SK-N-SH (cell line): ENCODE measurements around the gene SUMO2. TPM values are rescaled to one million over a fixed set of nuclear protein-coding genes. Genes with fewer than 3 reads are reported as not detected.

Source experiments
- CTCF ChIA-PET: fragments of 300-600, 350-600 bp; formaldehyde crosslinking; extraction: SDS; loops from one replicate; lab custom pipeline; 2021; lab: Yijun Ruan, JAX
- POLR2A ChIA-PET: fragments of 350-600 bp; sonication (Branson Sonifier 250); formaldehyde crosslinking; extraction: SDS; loops from one replicate; lab custom pipeline; 2020; ENCODE audit warnings: antibody characterized with exemption, inconsistent platforms; lab: Yijun Ruan, JAX
- DNase-seq: peaks from one replicate; pipeline ENCODE4 v3.0.0; 2012
- H2AFZ ChIP-seq: fragments of 200-600 bp; sonication (generic); 2 replicates; pipeline ENCODE4 v1.8.1; 2016; ENCODE audit warnings: antibody characterized with exemption, mild to moderate bottlenecking, low read depth
- H3F3A ChIP-seq: fragments of 200-600 bp; sonication (generic); replicated peaks from 2 replicates; pipeline ENCODE3; 2016; ENCODE audit warnings: antibody characterized with exemption, mild to moderate bottlenecking; ENCODE audit not compliant: insufficient read depth
- H3K27ac ChIP-seq, 2 experiments: fragments of 200-500 bp in 1 of 2; fragments of 200-600 bp in 1 of 2; sonication (Bioruptor generic) in 1 of 2; sonication (generic), shearing (Covaris generic) in 1 of 2; 2 replicates each; pipeline versions ENCODE4 v1.5.1 to v1.6.1; 2014 to 2016; ENCODE audit warnings: low read depth in 2 of 2, inconsistent platforms in 1 of 2, low read length in 1 of 2, mild to moderate bottlenecking in 1 of 2, mixed read lengths in 1 of 2
- H3K27me3 ChIP-seq: fragments of 200-600 bp; sonication (generic), shearing (Covaris generic); 2 replicates; pipeline ENCODE4 v1.6.1; 2016; ENCODE audit warnings: mixed run types; ENCODE audit not compliant: insufficient read depth
- H3K36me3 ChIP-seq, 2 experiments: fragments of 200-500 bp in 1 of 2; fragments of 200-600 bp in 1 of 2; sonication (Bioruptor generic) in 1 of 2; sonication (generic) in 1 of 2; replicated peaks in 1 of 2; 2 replicates each; pipeline versions ENCODE3 to v1.5.1; 2014 to 2016; ENCODE audit warnings: low read length in 1 of 2, mild to moderate bottlenecking in 1 of 2; ENCODE audit not compliant: insufficient read depth in 2 of 2, control insufficient read depth in 1 of 2
- H3K4me1 ChIP-seq, 2 experiments: fragments of 200-500 bp in 1 of 2; fragments of 200-600 bp in 1 of 2; sonication (Bioruptor generic) in 1 of 2; sonication (generic), shearing (Covaris generic) in 1 of 2; 2 replicates each; pipeline versions ENCODE4 v1.5.1 to v1.6.1; 2014 to 2016; ENCODE audit warnings: low read depth in 1 of 2, low read length in 1 of 2, mixed run types in 1 of 2; ENCODE audit not compliant: insufficient read depth in 2 of 2, control insufficient read depth in 1 of 2
- H3K4me2 ChIP-seq: fragments of 200-600 bp; sonication (generic), shearing (Covaris generic); 2 replicates; pipeline ENCODE4 v1.6.1; 2017; ENCODE audit warnings: mixed run types
- H3K4me3 ChIP-seq, 2 experiments: fragments of 200-500 bp in 1 of 2; fragments of 200-600 bp in 1 of 2; sonication (Bioruptor generic) in 1 of 2; sonication (generic), shearing (Covaris generic) in 1 of 2; 2 replicates each; pipeline versions ENCODE4 v1.5.1 to v1.8.1; 2014 to 2016; ENCODE audit warnings: low read depth in 2 of 2, inconsistent platforms in 1 of 2, low read length in 1 of 2, mild to moderate bottlenecking in 1 of 2, mixed read lengths in 1 of 2, moderate library complexity in 1 of 2
- H3K79me2 ChIP-seq: fragments of 200-600 bp; sonication (generic); 2 replicates; pipeline ENCODE4 v1.8.1; 2017; ENCODE audit warnings: mild to moderate bottlenecking; ENCODE audit not compliant: insufficient read depth
- H3K9ac ChIP-seq: fragments of 200-600 bp; sonication (generic); 2 replicates; pipeline ENCODE4 v1.6.1; 2017; ENCODE audit warnings: mixed run types
- H3K9me2 ChIP-seq: fragments of 200-600 bp; sonication (generic); 2 replicates; pipeline ENCODE4 v1.6.1; 2017; ENCODE audit warnings: mixed run types
- H3K9me3 ChIP-seq: fragments of 200-600 bp; sonication (generic); 2 replicates; pipeline ENCODE4 v1.6.1; 2017; ENCODE audit warnings: mixed run types, mild to moderate bottlenecking, moderate library complexity
- H4K20me1 ChIP-seq: fragments of 200-600 bp; sonication (generic); 2 replicates; pipeline ENCODE4 v1.6.1; 2017; ENCODE audit warnings: mild to moderate bottlenecking, mixed run types; ENCODE audit not compliant: insufficient read depth
- MXI1 ChIP-seq: IDR thresholded peaks from 2 replicates; pipeline ENCODE4 v1.6.1; 2012; ENCODE audit warnings: mild to moderate bottlenecking, low read depth, low read length, improper control_type of control experiment
- POLR2AphosphoS5 ChIP-seq: IDR thresholded peaks from 2 replicates; pipeline ENCODE4 v1.6.1; 2012; ENCODE audit warnings: low read depth, low read length
- RAD21 ChIP-seq: IDR thresholded peaks from 2 replicates; pipeline ENCODE4 v1.6.1; 2012; ENCODE audit warnings: mild to moderate bottlenecking, low read length
- TCF12 ChIP-seq: IDR thresholded peaks from 2 replicates; pipeline ENCODE4 v1.4.0; 2012
- WGBS: methylation state at CpG from one replicate; pipeline ENCODE4 v1.1.6; 2017; ENCODE audit warnings: low lambda C conversion rate; 5-methylcytosine and 5-hydroxymethylcytosine counted together
- polyA plus RNA-seq, 3 experiments: library from polyadenylated mRNA; depleted of rRNA; stranded (reverse); fragments of >200 nt; gene quantifications; 2 replicates each; pipeline ENCODE4 v1.2.3, GENCODE V29; 2012
- TF ChIP-seq, protein P1 (sequence below): IDR thresholded peaks from 2 replicates; pipeline ENCODE4 v1.4.0; 2012; ENCODE audit warnings: low read depth
- TF ChIP-seq, protein P2 (sequence below): fragments of 200-600 bp; sonication (generic); IDR thresholded peaks from 2 replicates; pipeline ENCODE4 v1.6.1; 2017; ENCODE audit warnings: antibody characterized with exemption, mild to moderate bottlenecking, moderate library complexity

The SUMO2 gene
- polyA plus RNA-seq, 1 of the 3 experiments (the other 2 are of a cell fraction): 114 TPM

DNA sequence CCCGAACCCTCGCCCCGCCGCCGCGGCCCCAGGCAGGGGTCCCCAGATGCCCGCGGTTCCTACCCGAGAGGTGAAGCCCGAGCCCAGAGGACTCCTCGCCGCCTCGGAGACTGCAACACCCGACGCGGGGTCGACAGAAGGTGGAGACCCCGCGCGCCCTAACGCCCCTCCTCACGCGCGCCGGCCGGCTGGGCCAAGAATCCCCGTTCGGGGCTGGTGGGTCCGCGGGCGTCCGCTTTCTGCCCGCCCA lies 515 bp downstream of the SUMO2 start:
- no peak overlapping the region for H2AFZ ChIP-seq
- H3K27me3 ChIP-seq: no peaks in the 10 kb centered on the region
- H3K4me3 ChIP-seq: peak overlapping the region; percentile 67 to 93
- peak overlapping the region; percentile 99 for H3K4me2 ChIP-seq
- H3K9me3 ChIP-seq: no peaks in the 10 kb centered on the region
- H3K9me2 ChIP-seq: no peaks in the 10 kb centered on the region
- H3K36me3 ChIP-seq: peaks cover 3 to 38% of the 10 kb centered on the region in 2 experiments
- H3K4me1 ChIP-seq: peaks cover 3 to 6% of the 10 kb centered on the region in 2 experiments; a peak in 2 of 4 replicates
- H3K27ac ChIP-seq: peak overlapping the region; percentile 90 to 99
- TF ChIP-seq RAD21 (no peak), TCF12 (no peak)
- TF ChIP-seq, protein P1, sequence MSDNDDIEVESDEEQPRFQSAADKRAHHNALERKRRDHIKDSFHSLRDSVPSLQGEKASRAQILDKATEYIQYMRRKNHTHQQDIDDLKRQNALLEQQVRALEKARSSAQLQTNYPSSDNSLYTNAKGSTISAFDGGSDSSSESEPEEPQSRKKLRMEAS: peak; percentile 7; the same call in 1 of the 2 replicates
- TF ChIP-seq, protein P2, sequence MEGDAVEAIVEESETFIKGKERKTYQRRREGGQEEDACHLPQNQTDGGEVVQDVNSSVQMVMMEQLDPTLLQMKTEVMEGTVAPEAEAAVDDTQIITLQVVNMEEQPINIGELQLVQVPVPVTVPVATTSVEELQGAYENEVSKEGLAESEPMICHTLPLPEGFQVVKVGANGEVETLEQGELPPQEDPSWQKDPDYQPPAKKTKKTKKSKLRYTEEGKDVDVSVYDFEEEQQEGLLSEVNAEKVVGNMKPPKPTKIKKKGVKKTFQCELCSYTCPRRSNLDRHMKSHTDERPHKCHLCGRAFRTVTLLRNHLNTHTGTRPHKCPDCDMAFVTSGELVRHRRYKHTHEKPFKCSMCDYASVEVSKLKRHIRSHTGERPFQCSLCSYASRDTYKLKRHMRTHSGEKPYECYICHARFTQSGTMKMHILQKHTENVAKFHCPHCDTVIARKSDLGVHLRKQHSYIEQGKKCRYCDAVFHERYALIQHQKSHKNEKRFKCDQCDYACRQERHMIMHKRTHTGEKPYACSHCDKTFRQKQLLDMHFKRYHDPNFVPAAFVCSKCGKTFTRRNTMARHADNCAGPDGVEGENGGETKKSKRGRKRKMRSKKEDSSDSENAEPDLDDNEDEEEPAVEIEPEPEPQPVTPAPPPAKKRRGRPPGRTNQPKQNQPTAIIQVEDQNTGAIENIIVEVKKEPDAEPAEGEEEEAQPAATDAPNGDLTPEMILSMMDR: peak; percentile 17; the same call in 1 of the 2 replicates
- WGBS: under 1% methylated on average over 17 of the region's 33 CpGs
- peaks cover 63% of the 10 kb centered on the region for H3K79me2 ChIP-seq
- H3K9ac ChIP-seq: peak overlapping the region; percentile 99
- peaks cover 20% of the 10 kb centered on the region for H3F3A ChIP-seq
- ChIA-PET POLR2A (no interaction called here), CTCF (interaction anchor here (1.5 to 4.1 kb wide), 3 partner anchors 11 to 89 kb away, joined by 4 to 26 read pairs (median 9); partner anchors contain the start of gene MIF4GD)
- H4K20me1 ChIP-seq: peaks cover 47% of the 10 kb centered on the region
- no peak for DNase-seq

DNA sequence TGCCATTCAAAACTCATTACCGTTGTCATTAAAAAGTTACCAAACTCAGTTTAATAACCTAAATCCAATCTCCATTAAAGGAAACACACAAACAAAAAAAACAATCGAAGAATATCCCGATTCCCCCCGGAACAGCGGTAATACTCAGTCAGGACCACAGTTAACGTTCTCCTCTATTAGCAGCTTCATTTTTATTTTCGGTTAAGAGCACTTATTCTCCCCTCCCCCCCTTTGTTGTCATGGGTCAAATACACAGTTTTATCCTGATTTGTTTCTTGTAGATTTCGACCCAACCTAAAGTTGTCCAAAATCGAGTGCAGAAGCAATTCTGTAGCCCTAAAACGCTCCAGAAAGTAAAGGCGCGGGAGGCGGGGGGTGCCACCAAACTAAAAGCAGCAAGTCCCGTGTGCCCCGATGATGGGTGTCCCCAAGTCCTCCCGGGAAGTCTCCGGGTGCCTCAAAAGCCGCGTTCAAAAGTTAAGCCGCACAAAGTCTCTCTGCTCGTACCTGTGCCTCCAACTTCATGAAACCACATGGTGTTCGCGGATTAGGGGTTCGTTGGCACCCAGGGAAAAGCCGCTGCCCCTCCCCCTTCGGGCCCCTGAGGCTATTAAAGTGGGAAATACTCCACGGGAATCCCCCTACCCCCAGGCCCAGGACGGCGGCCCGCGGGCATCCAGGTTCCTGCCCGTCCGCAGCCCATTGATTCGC lies 996 bp downstream of the SUMO2 start:
- ChIA-PET POLR2A (interaction anchor here (0.6 kb wide), 1 partner anchor 56 kb away, joined by 3 read pairs; no protein-coding TSS in a partner anchor), CTCF (interaction anchor here (0.7 to 4.1 kb wide), 10 partner anchors 10 to 226 kb away, joined by 3 to 26 read pairs (median 4); partner anchors contain the start of genes CDR2L, MIF4GD and NT5C)
- Histone ChIP-seq H4K20me1 (peaks cover 50% of the 10 kb centered on the region), H3K36me3 (peaks cover 3 to 41% of the 10 kb centered on the region in 2 experiments), H3K27me3 (no peaks in the 10 kb centered on the region), H3K9me2 (no peaks in the 10 kb centered on the region), H3K79me2 (peaks cover 68% of the 10 kb centered on the region), H3K27ac (peak overlapping the region; percentile 90 to 99), H2AFZ (no peak overlapping the region), H3K9ac (peak overlapping the region; percentile 99), H3F3A (peaks cover 20% of the 10 kb centered on the region), H3K4me3 (peak overlapping the region; percentile 67 to 93), H3K4me2 (peak overlapping the region; percentile 99), H3K4me1 (peaks cover 3 to 6% of the 10 kb centered on the region in 2 experiments; a peak in 2 of 4 replicates), H3K9me3 (no peaks in the 10 kb centered on the region)
- DNase-seq: peak; percentile 36
- TF ChIP-seq MXI1 (peak; percentile 10; the same call in 1 of the 2 replicates), POLR2AphosphoS5 (no peak)
- TF ChIP-seq, protein P1: peak; percentile 8; the same call in 1 of the 2 replicates
- 1% methylated on average over 27 of the region's 34 CpGs for WGBS
